ENCODE data around the gene PALLD. TPM values are rescaled to one million over a fixed set of nuclear protein-coding genes. Genes with fewer than 3 reads are reported as not detected.
A peak's percentile ranks its signal among the peaks of the same experiment; 100 is the strongest.

PALLD gene
- total RNA-seq, 1 donor from 2014 or later: 179 TPM

GRCh38 chr4:168812806-168813205 lies 316.0 kb downstream of the PALLD start:
- H3K4me3 ChIP-seq: no peak overlapping the region
- H3K36me3 ChIP-seq: no peaks in the 10 kb centered on the region
- no peaks in the 10 kb centered on the region for H3K27me3 ChIP-seq
- peaks cover 10% of the 10 kb centered on the region for H3K4me1 ChIP-seq
- DNase-seq: no peak
- no peak overlapping the region for H3K27ac ChIP-seq
- intact Hi-C loops (cut with DNase I): no loop called here
- TF ChIP-seq CTCF (IDR thresholded peaks at IDR 0.05): no peak
- ATAC-seq: no peak
- H3K9me3 ChIP-seq: no peaks in the 10 kb centered on the region

- no peak overlapping the region for H3K4me3 ChIP-seq
- ATAC-seq (no peak), DNase-seq (no peak)
- no peak overlapping the region for H3K27ac ChIP-seq
- H3K9me3 ChIP-seq: no peaks in the 10 kb centered on the region
- H3K27me3 ChIP-seq: no peaks in the 10 kb centered on the region
- H3K4me1 ChIP-seq: peaks cover 10% of the 10 kb centered on the region
- no peaks in the 10 kb centered on the region for H3K36me3 ChIP-seq
- no peak for TF ChIP-seq CTCF (IDR thresholded peaks at IDR 0.05)
- intact Hi-C loops (cut with DNase I): no loop called here
Measured at GRCh38 chr4:168813890-168814289, 317.0 kb downstream of the PALLD start.

GRCh38 chr4:168815379-168816345 lies 318.8 kb downstream of the PALLD start:
- Histone ChIP-seq H3K4me3 (no peak overlapping the region), H3K9me3 (no peaks in the 10 kb centered on the region)
- DNase-seq: no peak

GRCh38 chr4:168817370-168817769 lies 320.5 kb downstream of the PALLD start:
- DNase-seq: no peak
- Histone ChIP-seq H3K4me3 (peak overlapping the region; percentile 25), H3K27me3 (no peaks in the 10 kb centered on the region), H3K27ac (peak overlapping the region; percentile 72), H3K4me1 (peaks cover 10% of the 10 kb centered on the region), H3K9me3 (no peaks in the 10 kb centered on the region), H3K36me3 (no peaks in the 10 kb centered on the region)
- no peak for ATAC-seq
- no peak for TF ChIP-seq CTCF (IDR thresholded peaks at IDR 0.05)
- intact Hi-C loops (cut with DNase I): no loop called here

More at GRCh38 chr4:168815379-168816345, 318.8 kb downstream of the PALLD start:
- peak overlapping the region; percentile 67 for H3K27ac ChIP-seq
- no peaks in the 10 kb centered on the region for H3K27me3 ChIP-seq
- no peaks in the 10 kb centered on the region for H3K36me3 ChIP-seq
- intact Hi-C loops (cut with DNase I): no loop called here
- no peak for ATAC-seq
- H3K4me1 ChIP-seq: peaks cover 10% of the 10 kb centered on the region
- TF ChIP-seq CTCF (IDR thresholded peaks at IDR 0.05): no peak

GRCh38 chr4:168822481-168822880 lies 325.6 kb downstream of the PALLD start:
- H3K27ac ChIP-seq: no peak overlapping the region
- no peak for DNase-seq
- intact Hi-C loops (cut with DNase I): no loop called here

More at GRCh38 chr4:168822481-168822880, 325.6 kb downstream of the PALLD start:
- Histone ChIP-seq H3K4me1 (peaks cover 3% of the 10 kb centered on the region), H3K27me3 (no peaks in the 10 kb centered on the region), H3K4me3 (no peak overlapping the region), H3K36me3 (no peaks in the 10 kb centered on the region), H3K9me3 (no peaks in the 10 kb centered on the region)
- no peak for TF ChIP-seq CTCF (IDR thresholded peaks at IDR 0.05)
- ATAC-seq: no peak

Measured in upper lobe of right lung (tissue), 1 donor.